Measurements from ENCODE around the gene BLTP3B.
"Not testable (repeated sequence)": the region's sequence is repeated elsewhere in the genome, so short reads cannot be mapped to it uniquely, and the experiment has no call there.

The BLTP3B gene

GRCh38 chr12:100142851-100143559 is at the start of gene BLTP3B:
BLTP3B (minus strand) TSS chr12:100142874; CDS start chr12:100142635, 239 bp downstream.
- H3K36me3 ChIP-seq (ENCODE audit: control insufficient read depth, insufficient read depth, low read length), result no peaks in the 10 kb centered on the region
- H3K4me3 ChIP-seq (ENCODE audit: low read depth, low read length), result peak within 1 kb of the TSS; percentile 85
- H3K27me3 ChIP-seq (ENCODE audit: control insufficient read depth, insufficient read depth, low read length), result no peaks in the 10 kb centered on the region
- peaks cover 8% of the 10 kb centered on the region for H3K4me1 ChIP-seq (ENCODE audit: control insufficient read depth, insufficient read depth, low read length)
- H3K9me3 ChIP-seq (ENCODE audit: control insufficient read depth, insufficient read depth, low read length), result no peaks in the 10 kb centered on the region
- peak within 1 kb of the TSS; percentile 97 for H3K9ac ChIP-seq (ENCODE audit: low read depth, low read length)

GRCh38 chr12:100189636-100190394 is 47.1 kb upstream of the BLTP3B start:
- no peaks in the 10 kb centered on the region for H3K4me1 ChIP-seq (ENCODE audit: control insufficient read depth, insufficient read depth, low read length)
- H3K4me3 ChIP-seq (ENCODE audit: low read depth, low read length), result no peak overlapping the region
- H3K36me3 ChIP-seq (ENCODE audit: control insufficient read depth, insufficient read depth, low read length), result peaks cover 4% of the 10 kb centered on the region
- H3K27me3 ChIP-seq (ENCODE audit: control insufficient read depth, insufficient read depth, low read length), result no peaks in the 10 kb centered on the region
- H3K9ac ChIP-seq (ENCODE audit: low read depth, low read length), result no peak overlapping the region
- H3K9me3 ChIP-seq (ENCODE audit: control insufficient read depth, insufficient read depth, low read length), result no peaks in the 10 kb centered on the region

- not testable (repeated sequence) for H3K9ac ChIP-seq (ENCODE audit: low read depth, low read length); H3K27me3 ChIP-seq (ENCODE audit: control insufficient read depth, insufficient read depth, low read length); H3K36me3 ChIP-seq (ENCODE audit: control insufficient read depth, insufficient read depth, low read length); H3K4me3 ChIP-seq (ENCODE audit: low read depth, low read length); H3K9me3 ChIP-seq (ENCODE audit: control insufficient read depth, insufficient read depth, low read length); H3K4me1 ChIP-seq (ENCODE audit: control insufficient read depth, insufficient read depth, low read length)
These were observed 46.4 kb upstream of the BLTP3B start for GRCh38 chr12:100188888-100189635.

- Histone ChIP-seq H3K36me3 (ENCODE audit: control insufficient read depth, insufficient read depth, low read length) (peaks cover 4% of the 10 kb centered on the region), H3K4me1 (ENCODE audit: control insufficient read depth, insufficient read depth, low read length) (no peaks in the 10 kb centered on the region), H3K9me3 (ENCODE audit: control insufficient read depth, insufficient read depth, low read length) (no peaks in the 10 kb centered on the region), H3K27me3 (ENCODE audit: control insufficient read depth, insufficient read depth, low read length) (no peaks in the 10 kb centered on the region), H3K4me3 (ENCODE audit: low read depth, low read length) (no peak overlapping the region), H3K9ac (ENCODE audit: low read depth, low read length) (no peak overlapping the region)
These were observed 45.3 kb upstream of the BLTP3B start for GRCh38 chr12:100187857-100188519.

GRCh38 chr12:100187068-100187467 is 44.4 kb upstream of the BLTP3B start:
- Histone ChIP-seq H3K4me3 (ENCODE audit: low read depth, low read length) (no peak overlapping the region), H3K4me1 (ENCODE audit: control insufficient read depth, insufficient read depth, low read length) (no peaks in the 10 kb centered on the region), H3K9me3 (ENCODE audit: control insufficient read depth, insufficient read depth, low read length) (no peaks in the 10 kb centered on the region), H3K9ac (ENCODE audit: low read depth, low read length) (no peak overlapping the region), H3K27me3 (ENCODE audit: control insufficient read depth, insufficient read depth, low read length) (no peaks in the 10 kb centered on the region), H3K36me3 (ENCODE audit: control insufficient read depth, insufficient read depth, low read length) (peaks cover 4% of the 10 kb centered on the region)

GRCh38 chr12:100186071-100186470 is 43.4 kb upstream of the BLTP3B start:
- no peaks in the 10 kb centered on the region for H3K27me3 ChIP-seq (ENCODE audit: control insufficient read depth, insufficient read depth, low read length)
- no peak overlapping the region for H3K9ac ChIP-seq (ENCODE audit: low read depth, low read length)
- H3K36me3 ChIP-seq (ENCODE audit: control insufficient read depth, insufficient read depth, low read length), result peaks cover 4% of the 10 kb centered on the region

GRCh38 chr12:100185361-100185894 is 42.8 kb upstream of the BLTP3B start:
- no peak overlapping the region for H3K9ac ChIP-seq (ENCODE audit: low read depth, low read length)
- H3K4me1 ChIP-seq (ENCODE audit: control insufficient read depth, insufficient read depth, low read length), result no peaks in the 10 kb centered on the region
- H3K9me3 ChIP-seq (ENCODE audit: control insufficient read depth, insufficient read depth, low read length), result no peaks in the 10 kb centered on the region
- no peaks in the 10 kb centered on the region for H3K27me3 ChIP-seq (ENCODE audit: control insufficient read depth, insufficient read depth, low read length)
- H3K36me3 ChIP-seq (ENCODE audit: control insufficient read depth, insufficient read depth, low read length), result peaks cover 4% of the 10 kb centered on the region
- no peak overlapping the region for H3K4me3 ChIP-seq (ENCODE audit: low read depth, low read length)

More at GRCh38 chr12:100186071-100186470, 43.4 kb upstream of the BLTP3B start:
- Histone ChIP-seq H3K9me3 (ENCODE audit: control insufficient read depth, insufficient read depth, low read length) (no peaks in the 10 kb centered on the region), H3K4me1 (ENCODE audit: control insufficient read depth, insufficient read depth, low read length) (no peaks in the 10 kb centered on the region), H3K4me3 (ENCODE audit: low read depth, low read length) (no peak overlapping the region)

GRCh38 chr12:100184549-100185145 is 42.0 kb upstream of the BLTP3B start:
- Histone ChIP-seq H3K9ac (ENCODE audit: low read depth, low read length) (no peak overlapping the region), H3K4me3 (ENCODE audit: low read depth, low read length) (no peak overlapping the region), H3K36me3 (ENCODE audit: control insufficient read depth, insufficient read depth, low read length) (peaks cover 4% of the 10 kb centered on the region), H3K9me3 (ENCODE audit: control insufficient read depth, insufficient read depth, low read length) (no peaks in the 10 kb centered on the region), H3K27me3 (ENCODE audit: control insufficient read depth, insufficient read depth, low read length) (no peaks in the 10 kb centered on the region), H3K4me1 (ENCODE audit: control insufficient read depth, insufficient read depth, low read length) (no peaks in the 10 kb centered on the region)

GRCh38 chr12:100179252-100179651 is 36.6 kb upstream of the BLTP3B start:
- H3K9me3 ChIP-seq (ENCODE audit: control insufficient read depth, insufficient read depth, low read length), result no peaks in the 10 kb centered on the region
- no peaks in the 10 kb centered on the region for H3K36me3 ChIP-seq (ENCODE audit: control insufficient read depth, insufficient read depth, low read length)
- no peak overlapping the region for H3K4me3 ChIP-seq (ENCODE audit: low read depth, low read length)
- H3K9ac ChIP-seq (ENCODE audit: low read depth, low read length), result no peak overlapping the region
- H3K27me3 ChIP-seq (ENCODE audit: control insufficient read depth, insufficient read depth, low read length), result no peaks in the 10 kb centered on the region
- no peaks in the 10 kb centered on the region for H3K4me1 ChIP-seq (ENCODE audit: control insufficient read depth, insufficient read depth, low read length)

- not testable (repeated sequence) for H3K9ac ChIP-seq (ENCODE audit: low read depth, low read length); H3K27me3 ChIP-seq (ENCODE audit: control insufficient read depth, insufficient read depth, low read length); H3K9me3 ChIP-seq (ENCODE audit: control insufficient read depth, insufficient read depth, low read length); H3K36me3 ChIP-seq (ENCODE audit: control insufficient read depth, insufficient read depth, low read length); H3K4me1 ChIP-seq (ENCODE audit: control insufficient read depth, insufficient read depth, low read length); H3K4me3 ChIP-seq (ENCODE audit: low read depth, low read length)
These were observed 33.8 kb upstream of the BLTP3B start for GRCh38 chr12:100176493-100176892.

- Histone ChIP-seq H3K4me1 (ENCODE audit: control insufficient read depth, insufficient read depth, low read length) (no peaks in the 10 kb centered on the region), H3K9me3 (ENCODE audit: control insufficient read depth, insufficient read depth, low read length) (no peaks in the 10 kb centered on the region), H3K27me3 (ENCODE audit: control insufficient read depth, insufficient read depth, low read length) (no peaks in the 10 kb centered on the region), H3K4me3 (ENCODE audit: low read depth, low read length) (no peak overlapping the region), H3K9ac (ENCODE audit: low read depth, low read length) (no peak overlapping the region), H3K36me3 (ENCODE audit: control insufficient read depth, insufficient read depth, low read length) (no peaks in the 10 kb centered on the region)
These were observed 31.8 kb upstream of the BLTP3B start for GRCh38 chr12:100174495-100174894.
